GM19043 (cell line): ENCODE results near the gene YWHAH.
A peak's percentile ranks its signal among the peaks of the same experiment; 100 is the strongest.

Experiments
- ATAC-seq: cut with Tn5 transposase; IDR thresholded peaks from one replicate; pipeline ENCODE4 v1.9.1; 2021; ENCODE audit warnings: low read depth; ENCODE audit not compliant: unreplicated experiment

Gene YWHAH

DNA sequence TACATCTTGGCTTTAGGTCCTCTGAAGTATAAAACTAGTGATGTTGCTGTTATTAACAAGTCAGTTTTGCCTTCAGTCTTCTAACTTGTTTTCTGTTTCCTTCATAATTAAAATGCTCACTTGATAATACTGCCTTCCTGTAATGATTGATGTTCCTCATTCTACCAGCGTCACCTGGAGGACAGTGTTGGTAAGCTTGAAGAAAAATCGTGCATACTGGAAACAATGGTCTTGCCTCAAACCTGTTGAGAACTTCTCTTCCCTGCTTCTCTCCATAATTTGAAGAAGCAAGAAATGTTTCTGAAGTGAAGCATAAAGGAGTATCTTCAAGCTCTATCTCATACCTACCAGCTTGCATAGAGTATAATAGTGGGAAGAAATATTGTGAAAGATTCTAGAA, 3.0 kb downstream of the YWHAH start:
- no peak for ATAC-seq

- no peak for ATAC-seq
Observed at GRCh38 chr22:31948002-31948401, 3.7 kb downstream of the YWHAH start.

- ATAC-seq = no peak
Observed at GRCh38 chr22:31950226-31950625, 5.9 kb downstream of the YWHAH start.

DNA sequence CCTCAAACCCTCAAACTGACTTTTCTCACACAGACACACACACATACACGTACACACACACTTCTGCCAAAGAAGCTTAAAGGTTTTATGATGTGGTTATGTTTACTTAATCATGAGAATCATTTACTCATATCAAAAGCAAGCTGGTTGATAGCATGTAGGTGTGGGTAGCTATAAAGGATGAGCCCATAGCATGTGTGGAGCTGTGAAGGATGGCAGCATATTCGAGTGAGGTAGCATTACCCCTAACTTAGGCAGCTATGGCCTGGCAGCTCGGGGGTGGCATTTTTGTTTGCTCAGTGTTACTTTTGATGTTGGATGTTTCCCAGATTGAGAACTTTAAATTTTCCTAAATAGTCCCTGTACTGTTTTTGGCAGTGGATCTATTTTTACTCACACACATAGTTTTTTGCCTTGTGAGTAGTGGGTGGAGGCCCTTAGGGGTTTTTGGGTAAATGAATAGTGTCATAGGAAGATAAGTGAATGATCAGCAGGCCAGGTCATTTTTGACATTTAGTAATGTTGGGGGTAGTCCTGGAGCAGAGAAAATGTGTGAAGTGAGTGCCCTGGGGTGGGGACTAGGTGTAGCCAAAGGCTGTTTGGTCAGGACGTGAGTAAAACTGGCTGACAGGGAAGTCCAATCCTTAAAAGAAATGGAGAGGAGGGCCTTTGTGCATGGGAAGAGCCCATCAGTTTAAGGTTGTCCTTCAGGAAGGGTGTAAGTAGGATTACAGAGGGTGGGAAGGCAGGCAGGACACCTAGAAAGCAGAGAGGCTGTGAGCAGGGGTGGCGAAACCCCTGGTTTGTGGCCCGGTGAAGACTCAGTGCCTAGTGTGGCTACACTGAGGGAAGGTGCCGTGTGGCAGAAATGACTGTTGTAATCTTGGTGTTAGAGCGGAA, 7.1 kb downstream of the YWHAH start:
- ATAC-seq = no peak

- ATAC-seq = no peak
Observed at GRCh38 chr22:31952094-31952401, 7.7 kb downstream of the YWHAH start.

DNA sequence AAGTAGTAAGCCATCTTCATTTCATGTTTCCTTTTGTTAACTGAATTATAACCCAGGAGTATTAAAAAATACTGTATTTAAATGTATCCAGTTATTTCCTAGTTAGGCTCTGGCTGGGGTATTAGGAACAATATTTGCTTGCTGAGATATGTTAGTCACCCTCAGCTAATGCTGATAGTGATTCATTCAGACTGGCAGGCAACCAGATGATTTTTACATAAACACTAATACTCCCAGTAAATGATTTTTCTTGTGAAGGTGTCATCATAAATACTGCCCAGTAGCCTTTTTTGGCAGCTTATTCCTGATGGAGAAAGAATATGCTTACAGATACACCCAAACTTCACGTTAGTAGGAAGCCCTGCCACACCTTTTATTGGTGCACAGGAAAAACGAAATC, 8.1 kb downstream of the YWHAH start:
- no peak for ATAC-seq

DNA sequence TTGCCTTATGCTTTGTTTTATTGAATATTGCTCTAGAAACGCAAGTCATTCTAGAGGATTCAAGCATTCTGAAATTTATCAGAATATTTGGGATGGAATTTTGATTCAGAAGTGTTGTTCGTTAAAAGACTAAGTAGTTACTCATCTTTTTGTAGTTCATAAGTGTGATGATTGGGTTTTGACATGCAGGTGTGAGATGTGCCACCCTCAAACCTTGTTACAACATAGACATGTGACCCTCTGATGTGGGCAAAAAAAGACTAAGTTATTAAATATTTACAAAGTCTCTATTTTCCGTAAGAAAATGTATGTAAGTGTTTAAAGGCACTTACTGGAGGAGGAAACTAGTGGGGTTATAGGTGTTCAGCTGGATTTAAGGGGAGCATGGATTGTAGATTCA, 8.9 kb downstream of the YWHAH start:
- no peak for ATAC-seq

DNA sequence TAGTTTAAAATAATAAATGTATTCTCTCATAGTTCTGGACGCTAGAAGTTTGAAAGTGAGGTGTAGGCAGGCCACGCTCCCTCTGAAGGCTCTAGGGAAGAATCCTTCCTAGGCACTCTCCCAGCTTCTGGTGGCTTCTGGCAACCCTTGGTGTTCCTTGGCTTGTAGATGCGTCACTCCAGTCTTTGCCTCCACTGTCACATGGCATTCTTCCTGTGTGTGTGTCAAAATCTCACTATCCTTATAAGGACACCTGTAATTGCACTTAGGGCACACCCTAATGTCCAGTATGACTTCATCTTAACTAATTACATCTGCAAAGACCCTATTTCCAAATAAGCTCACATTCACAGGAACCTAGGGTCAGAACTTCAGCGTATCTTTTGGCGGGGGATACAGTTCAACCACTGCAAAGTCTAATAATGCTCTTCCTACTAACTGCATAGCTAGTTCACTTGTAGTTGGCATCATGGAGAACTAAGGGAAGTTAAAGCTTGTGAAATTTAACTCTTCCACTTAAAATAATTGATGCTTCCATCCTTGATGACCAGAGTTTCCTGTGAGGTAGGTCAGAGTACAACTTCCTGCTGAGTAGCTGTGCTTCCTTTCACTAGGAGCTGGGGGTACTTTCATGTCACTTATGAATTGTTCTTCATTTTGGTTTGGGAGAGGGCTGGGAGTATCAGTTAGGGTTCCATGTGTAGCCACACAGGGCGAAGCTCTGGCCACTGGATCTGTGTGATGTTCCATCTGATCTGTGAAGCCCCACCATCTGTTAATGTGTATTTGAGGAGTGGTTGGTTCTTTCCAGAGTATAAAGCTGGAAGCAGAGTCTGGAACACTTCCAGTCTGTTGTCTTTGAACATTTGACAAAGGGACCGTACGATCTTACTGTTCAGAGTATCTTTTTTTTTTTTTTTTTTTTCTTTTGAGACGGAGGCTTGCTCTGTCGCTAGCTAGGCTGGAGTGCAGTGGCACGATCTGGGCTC, 10.5 kb downstream of the YWHAH start:
- ATAC-seq = no peak

DNA sequence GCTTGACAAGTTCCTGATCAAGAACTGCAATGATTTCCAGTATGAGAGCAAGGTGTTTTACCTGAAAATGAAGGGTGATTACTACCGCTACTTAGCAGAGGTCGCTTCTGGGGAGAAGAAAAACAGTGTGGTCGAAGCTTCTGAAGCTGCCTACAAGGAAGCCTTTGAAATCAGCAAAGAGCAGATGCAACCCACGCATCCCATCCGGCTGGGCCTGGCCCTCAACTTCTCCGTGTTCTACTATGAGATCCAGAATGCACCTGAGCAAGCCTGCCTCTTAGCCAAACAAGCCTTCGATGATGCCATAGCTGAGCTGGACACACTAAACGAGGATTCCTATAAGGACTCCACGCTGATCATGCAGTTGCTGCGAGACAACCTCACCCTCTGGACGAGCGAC, 12.0 kb downstream of the YWHAH start:
- ATAC-seq = no peak

DNA sequence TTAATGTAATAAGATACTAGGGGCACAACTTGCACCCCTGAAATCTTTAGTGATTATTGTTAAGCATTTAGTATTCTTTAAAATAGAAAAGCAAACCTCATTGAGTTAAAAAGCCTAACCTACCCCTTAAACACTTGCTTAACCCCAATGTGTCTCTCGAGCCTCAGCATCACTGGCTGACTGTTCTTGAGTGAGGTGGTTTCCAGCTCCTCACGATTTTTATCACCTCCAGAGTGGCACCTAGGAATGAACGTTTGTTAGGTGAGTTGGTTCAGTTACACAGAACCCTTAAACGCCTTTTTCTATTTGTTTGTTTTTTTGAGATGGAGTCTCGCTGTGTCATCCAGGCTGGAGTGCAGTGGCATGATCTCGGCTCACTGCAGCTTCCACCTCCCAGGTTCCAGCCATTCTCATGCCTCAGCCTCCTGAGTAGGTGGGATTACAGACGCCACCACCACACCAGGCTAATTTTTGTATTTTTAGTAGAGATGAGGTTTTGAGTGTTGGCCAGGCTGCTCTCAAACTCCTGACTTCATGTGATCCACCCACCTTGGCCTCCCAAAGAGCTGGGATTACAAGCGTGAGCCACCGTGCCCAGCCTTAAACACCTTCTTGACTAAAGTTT, 13.7 kb downstream of the YWHAH start:
- no peak for ATAC-seq

GRCh38 chr22:31958625-31959239, 14.4 kb downstream of the YWHAH start:
- no peak for ATAC-seq

DNA sequence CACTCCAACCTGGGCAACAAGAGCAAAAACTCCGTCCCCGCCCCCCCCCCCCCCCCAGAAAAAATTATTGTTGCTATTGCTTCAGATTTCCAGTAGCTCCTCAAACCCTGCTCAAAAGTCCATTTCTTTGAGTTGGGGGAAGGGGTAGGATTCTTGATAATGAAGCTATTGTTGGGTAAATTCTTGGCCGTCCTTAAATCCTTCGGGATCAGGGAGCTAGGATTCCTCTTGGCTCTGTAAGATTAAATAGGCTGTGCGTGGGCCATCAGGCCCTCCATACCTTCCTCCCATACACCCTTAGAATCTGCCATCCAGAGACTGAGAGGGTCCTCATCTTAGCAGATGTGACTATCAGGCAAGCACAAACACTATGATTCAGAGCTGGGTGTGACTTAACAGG, 16.4 kb downstream of the YWHAH start:
- ATAC-seq = no peak

GRCh38 chr22:31962387-31963125, 18.2 kb downstream of the YWHAH start:
- no peak for ATAC-seq

DNA sequence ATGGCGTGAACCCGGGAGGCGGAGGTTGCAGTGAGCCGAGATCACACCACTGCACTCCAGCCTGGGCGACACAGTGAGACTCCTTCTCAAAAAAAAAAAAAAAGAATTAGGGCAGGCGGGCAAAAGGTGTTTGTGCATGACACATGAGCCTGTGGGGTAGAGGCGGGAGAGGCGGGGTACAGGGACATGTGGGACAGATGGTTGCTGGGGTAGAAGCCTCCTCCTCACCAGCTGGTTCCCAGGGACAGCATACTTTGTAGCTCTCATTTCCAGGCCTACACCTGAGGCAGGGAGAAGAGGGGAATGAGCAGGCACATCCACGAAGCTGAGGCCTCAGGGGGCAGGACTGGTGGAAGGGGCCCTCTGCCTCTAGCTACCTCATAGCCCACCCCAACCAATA, 23.7 kb downstream of the YWHAH start:
- ATAC-seq = no peak

- ATAC-seq = no peak
Observed at GRCh38 chr22:31969789-31970489, 25.6 kb downstream of the YWHAH start.

DNA sequence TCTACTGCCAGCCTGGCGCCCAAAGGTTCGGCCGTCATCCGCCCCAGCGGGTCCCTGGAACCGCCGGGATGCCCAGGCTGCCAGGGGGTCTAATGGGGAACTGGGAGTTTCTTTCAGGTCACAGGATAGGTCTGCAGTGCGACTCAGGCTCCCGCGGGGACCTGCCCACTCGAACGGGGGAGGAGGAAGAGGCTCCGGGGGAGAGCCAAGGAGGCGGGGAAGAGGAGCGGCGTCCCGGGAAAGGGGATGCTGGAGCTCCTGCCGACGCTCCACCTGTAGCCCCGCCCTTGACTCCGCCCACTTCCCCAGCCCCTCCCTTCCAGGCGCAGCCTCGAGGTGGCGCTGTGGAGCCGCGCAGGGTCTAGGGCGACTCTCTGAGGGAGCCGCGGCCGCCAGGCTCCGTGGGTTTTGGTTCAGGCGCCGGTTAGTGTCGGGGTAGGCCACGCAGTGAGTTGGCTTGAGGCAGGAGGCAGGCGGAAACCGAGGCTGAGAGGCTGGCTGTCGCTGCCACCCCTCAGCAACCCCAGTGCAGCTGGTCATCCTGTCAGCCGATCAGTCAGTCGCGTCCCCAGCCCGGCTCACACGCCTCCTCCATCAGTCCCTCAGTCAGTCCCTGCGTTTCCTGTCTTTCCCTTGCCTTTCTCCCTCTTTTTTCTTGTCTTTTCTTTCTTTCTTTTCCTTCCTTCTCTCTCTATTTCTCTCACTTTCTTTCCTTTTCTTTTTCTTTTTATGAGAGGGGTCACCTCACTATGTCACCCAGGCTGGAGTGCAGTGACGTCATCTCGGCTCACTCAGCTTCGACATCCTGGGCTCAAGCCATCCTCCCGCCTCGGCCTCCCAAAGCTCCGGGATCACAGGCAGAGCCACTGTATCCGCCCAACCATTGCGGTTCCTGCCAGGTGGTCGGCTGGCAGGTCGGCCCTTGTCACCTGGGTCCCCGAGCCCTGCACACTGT, 26.4 kb downstream of the YWHAH start:
- ATAC-seq = peak; percentile 59

- ATAC-seq = no peak
Observed at GRCh38 chr22:31972180-31972579, 27.8 kb downstream of the YWHAH start.

- no peak for ATAC-seq
Observed at GRCh38 chr22:31973739-31974138, 29.4 kb downstream of the YWHAH start.
